ENCODE measurements around the gene ZBTB3. TPM values are rescaled to one million over a fixed set of nuclear protein-coding genes. Genes with fewer than 3 reads are reported as not detected.

ZBTB3 gene
- total and polyA plus RNA-seq, 2 of the 13 experiments (the other 11 are each of a cell fraction or from before 2014, with no cell fraction given) = 3.4 to 5.2 TPM

DNA sequence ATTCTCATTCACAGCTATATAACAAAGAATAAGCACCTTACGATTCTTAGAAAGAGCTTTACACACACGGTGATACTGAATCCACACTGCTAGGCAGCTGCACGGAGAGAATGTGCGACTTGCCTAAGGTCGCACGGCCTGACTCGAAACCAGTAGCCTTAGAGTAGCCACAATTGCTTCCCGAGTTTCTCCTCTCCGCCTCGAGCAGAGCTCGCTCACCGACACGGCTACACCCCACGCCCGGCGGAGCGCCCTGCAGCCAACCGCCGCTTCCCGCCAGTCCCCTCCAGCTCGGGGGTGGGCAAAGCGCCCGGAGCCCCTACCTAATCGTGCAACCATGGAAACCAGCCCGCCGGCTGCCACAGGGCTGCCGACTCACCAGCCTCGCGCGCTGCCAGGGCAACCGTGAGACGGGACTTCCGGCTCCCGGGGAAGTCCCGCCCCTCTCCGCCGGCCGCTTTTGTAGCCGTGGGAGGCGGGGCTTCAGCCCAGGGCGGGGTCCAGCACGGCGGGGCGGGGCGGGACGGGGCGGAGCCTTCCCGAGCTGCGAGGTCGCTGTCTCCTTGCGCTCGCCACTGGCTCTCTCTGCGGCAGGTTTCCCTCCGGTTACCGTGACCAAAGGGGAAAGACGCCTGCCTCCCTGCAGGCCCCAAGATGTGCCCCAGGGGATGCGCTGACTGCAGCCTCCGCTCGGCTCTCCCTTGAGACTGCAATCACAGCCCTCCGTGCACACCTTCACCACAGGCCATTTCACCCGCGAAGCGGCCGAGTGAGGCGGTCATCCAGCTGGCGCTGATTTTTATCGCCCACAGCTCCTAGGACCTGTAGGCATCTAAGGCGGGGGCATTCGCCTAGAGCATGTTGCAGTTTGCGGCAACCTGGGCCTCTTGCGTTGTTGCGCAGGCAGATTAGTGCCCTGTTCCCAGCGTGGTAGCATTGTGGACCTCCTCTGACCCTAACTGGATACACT lies 47.8 kb downstream of the ZBTB3 start (continued):
- no peak for TF ChIP-seq ZNF510 (CRISPR knock-in tag; IDR thresholded peaks at IDR 0.05; ENCODE audit: low read depth)
- TF ChIP-seq RXRA (CRISPR knock-in tag; IDR thresholded peaks at IDR 0.05) = peak; percentile 14; the same call in 1 of the 2 replicates
- no peak for TF ChIP-seq ZFP36 (IDR thresholded peaks at IDR 0.05; ENCODE audit: borderline replicate concordance, low read depth, low read length, partially characterized antibody)
- no peak for TF ChIP-seq SIX4 (CRISPR knock-in tag; IDR thresholded peaks at IDR 0.05)
- TF ChIP-seq MBD4 (IDR thresholded peaks at IDR 0.05; ENCODE audit: borderline replicate concordance, low read length) = no peak
- TF ChIP-seq ZNF354B (CRISPR knock-in tag; IDR thresholded peaks at IDR 0.05) = no peak
- TF ChIP-seq, protein P1, sequence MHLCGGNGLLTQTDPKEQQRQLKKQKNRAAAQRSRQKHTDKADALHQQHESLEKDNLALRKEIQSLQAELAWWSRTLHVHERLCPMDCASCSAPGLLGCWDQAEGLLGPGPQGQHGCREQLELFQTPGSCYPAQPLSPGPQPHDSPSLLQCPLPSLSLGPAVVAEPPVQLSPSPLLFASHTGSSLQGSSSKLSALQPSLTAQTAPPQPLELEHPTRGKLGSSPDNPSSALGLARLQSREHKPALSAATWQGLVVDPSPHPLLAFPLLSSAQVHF (CRISPR knock-in tag; IDR thresholded peaks at IDR 0.05) = no peak
- TF ChIP-seq, protein P2, sequence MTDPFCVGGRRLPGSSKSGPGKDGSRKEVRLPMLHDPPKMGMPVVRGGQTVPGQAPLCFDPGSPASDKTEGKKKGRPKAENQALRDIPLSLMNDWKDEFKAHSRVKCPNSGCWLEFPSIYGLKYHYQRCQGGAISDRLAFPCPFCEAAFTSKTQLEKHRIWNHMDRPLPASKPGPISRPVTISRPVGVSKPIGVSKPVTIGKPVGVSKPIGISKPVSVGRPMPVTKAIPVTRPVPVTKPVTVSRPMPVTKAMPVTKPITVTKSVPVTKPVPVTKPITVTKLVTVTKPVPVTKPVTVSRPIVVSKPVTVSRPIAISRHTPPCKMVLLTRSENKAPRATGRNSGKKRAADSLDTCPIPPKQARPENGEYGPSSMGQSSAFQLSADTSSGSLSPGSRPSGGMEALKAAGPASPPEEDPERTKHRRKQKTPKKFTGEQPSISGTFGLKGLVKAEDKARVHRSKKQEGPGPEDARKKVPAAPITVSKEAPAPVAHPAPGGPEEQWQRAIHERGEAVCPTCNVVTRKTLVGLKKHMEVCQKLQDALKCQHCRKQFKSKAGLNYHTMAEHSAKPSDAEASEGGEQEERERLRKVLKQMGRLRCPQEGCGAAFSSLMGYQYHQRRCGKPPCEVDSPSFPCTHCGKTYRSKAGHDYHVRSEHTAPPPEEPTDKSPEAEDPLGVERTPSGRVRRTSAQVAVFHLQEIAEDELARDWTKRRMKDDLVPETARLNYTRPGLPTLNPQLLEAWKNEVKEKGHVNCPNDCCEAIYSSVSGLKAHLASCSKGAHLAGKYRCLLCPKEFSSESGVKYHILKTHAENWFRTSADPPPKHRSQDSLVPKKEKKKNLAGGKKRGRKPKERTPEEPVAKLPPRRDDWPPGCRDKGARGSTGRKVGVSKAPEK (CRISPR knock-in tag; IDR thresholded peaks at IDR 0.05; ENCODE audit: borderline replicate concordance) = peak; percentile 59; the same call in 1 of the 2 replicates
- no peak for TF ChIP-seq RBAK (CRISPR knock-in tag; IDR thresholded peaks at IDR 0.05)
- no peak for TF ChIP-seq ZC3H4 (CRISPR knock-in tag; IDR thresholded peaks at IDR 0.05; ENCODE audit: borderline replicate concordance)
- TF ChIP-seq, protein P3, sequence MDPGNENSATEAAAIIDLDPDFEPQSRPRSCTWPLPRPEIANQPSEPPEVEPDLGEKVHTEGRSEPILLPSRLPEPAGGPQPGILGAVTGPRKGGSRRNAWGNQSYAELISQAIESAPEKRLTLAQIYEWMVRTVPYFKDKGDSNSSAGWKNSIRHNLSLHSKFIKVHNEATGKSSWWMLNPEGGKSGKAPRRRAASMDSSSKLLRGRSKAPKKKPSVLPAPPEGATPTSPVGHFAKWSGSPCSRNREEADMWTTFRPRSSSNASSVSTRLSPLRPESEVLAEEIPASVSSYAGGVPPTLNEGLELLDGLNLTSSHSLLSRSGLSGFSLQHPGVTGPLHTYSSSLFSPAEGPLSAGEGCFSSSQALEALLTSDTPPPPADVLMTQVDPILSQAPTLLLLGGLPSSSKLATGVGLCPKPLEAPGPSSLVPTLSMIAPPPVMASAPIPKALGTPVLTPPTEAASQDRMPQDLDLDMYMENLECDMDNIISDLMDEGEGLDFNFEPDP (CRISPR knock-in tag; conservative IDR thresholded peaks at IDR 0.05) = no peak
- no peak for TF ChIP-seq TMF1 (CRISPR knock-in tag; IDR thresholded peaks at IDR 0.05; ENCODE audit: low read depth)
- TF ChIP-seq RFXAP (CRISPR knock-in tag; IDR thresholded peaks at IDR 0.05; ENCODE audit: borderline replicate concordance) = no peak; the same call in 1 of the 2 replicates
- TF ChIP-seq GFI1 (CRISPR knock-in tag; IDR thresholded peaks at IDR 0.05; ENCODE audit: borderline replicate concordance) = no peak
- TF ChIP-seq ZNF816 (CRISPR knock-in tag; IDR thresholded peaks at IDR 0.05; ENCODE audit: borderline replicate concordance) = no peak
- TF ChIP-seq ZNF446 (CRISPR knock-in tag; IDR thresholded peaks at IDR 0.05) = no peak
- TF ChIP-seq SRSF1 (optimal IDR thresholded peaks at IDR 0.05; ENCODE audit: low read depth, low read length) = peak; percentile 93
- 0 out of 2 replicates have a peak, but pooled peaks have one; percentile 33 for TF ChIP-seq ZNF136 (CRISPR knock-in tag; IDR thresholded peaks at IDR 0.05; ENCODE audit: low read depth)
- no peak for TF ChIP-seq SMAD3 (CRISPR knock-in tag; IDR thresholded peaks at IDR 0.05)
- TF ChIP-seq ZFP62 (CRISPR knock-in tag; IDR thresholded peaks at IDR 0.05) = no peak
- 0 out of 2 replicates have a peak, but pooled peaks have one; percentile 64 for TF ChIP-seq ZNF430 (CRISPR knock-in tag; IDR thresholded peaks at IDR 0.05)
- TF ChIP-seq ZNF780A (CRISPR knock-in tag; IDR thresholded peaks at IDR 0.05) = no peak
- TF ChIP-seq ZNF564 (CRISPR knock-in tag; IDR thresholded peaks at IDR 0.05) = no peak
- TF ChIP-seq RBFOX2 (IDR thresholded peaks at IDR 0.05; ENCODE audit: low read depth, low read length) = peak; percentile 78
- no peak for TF ChIP-seq GATA4 (IDR thresholded peaks at IDR 0.05; ENCODE audit: borderline replicate concordance, low read depth)
